ENCODE results near the gene RALGAPA2. TPM values are rescaled to one million over a fixed set of nuclear protein-coding genes. Genes with fewer than 3 reads are reported as not detected.

The RALGAPA2 gene
- total RNA-seq, 1 donor from 2014 or later: 21.0 TPM

DNA sequence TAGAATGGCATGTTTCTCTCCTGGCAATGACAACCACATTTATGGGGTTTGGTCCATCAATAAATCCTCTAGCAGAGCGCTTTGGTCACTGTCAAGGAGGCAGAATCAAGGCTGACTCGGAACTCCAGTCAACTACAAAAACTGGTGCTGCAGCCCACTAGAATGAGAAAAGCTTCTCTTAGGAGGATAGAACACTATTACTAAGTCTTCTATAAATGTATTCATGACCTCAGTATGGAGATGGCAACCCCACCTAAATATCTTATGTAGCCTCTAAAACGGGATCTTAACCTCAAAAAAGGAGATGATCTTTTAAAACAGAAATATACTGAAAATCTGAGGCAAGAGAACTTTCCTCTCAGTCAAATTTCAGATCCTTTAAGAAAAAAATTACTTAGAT is 68.5 kb downstream of the RALGAPA2 start:
- intact Hi-C loops (cut with micrococcal nuclease): no loop called here
- Histone ChIP-seq H3K36me3 (peaks cover 17% of the 10 kb centered on the region), H3K27me3 (ENCODE audit: low read depth) (no peaks in the 10 kb centered on the region), H3K9me3 (replicated peaks) (no peaks in the 10 kb centered on the region), H3K4me3 (no peak overlapping the region), H3K4me1 (peaks cover 8% of the 10 kb centered on the region), H3K27ac (replicated peaks) (no peak overlapping the region)
- no peak for TF ChIP-seq CTCF (IDR thresholded peaks at IDR 0.05; ENCODE audit: borderline replicate concordance)
- no peak for DNase-seq

- no peak for DNase-seq
- no peak for TF ChIP-seq CTCF (IDR thresholded peaks at IDR 0.05; ENCODE audit: borderline replicate concordance)
- Histone ChIP-seq H3K27me3 (ENCODE audit: low read depth) (no peaks in the 10 kb centered on the region), H3K4me1 (peaks cover 8% of the 10 kb centered on the region), H3K36me3 (peaks cover 31% of the 10 kb centered on the region), H3K27ac (replicated peaks) (no peak overlapping the region), H3K4me3 (no peak overlapping the region), H3K9me3 (replicated peaks) (no peaks in the 10 kb centered on the region)
- intact Hi-C loops (cut with micrococcal nuclease): no loop called here
These were observed 70.7 kb downstream of the RALGAPA2 start for GRCh38 chr20:20641783-20642182.

GRCh38 chr20:20638878-20639277 is 73.6 kb downstream of the RALGAPA2 start:
- no peak for DNase-seq
- TF ChIP-seq CTCF (IDR thresholded peaks at IDR 0.05; ENCODE audit: borderline replicate concordance): no peak
- no peak overlapping the region for H3K4me3 ChIP-seq
- H3K36me3 ChIP-seq: peaks cover 50% of the 10 kb centered on the region
- intact Hi-C loops (cut with micrococcal nuclease): no loop called here
- H3K27me3 ChIP-seq (ENCODE audit: low read depth): no peaks in the 10 kb centered on the region
- H3K4me1 ChIP-seq: peaks cover 7% of the 10 kb centered on the region
- H3K9me3 ChIP-seq (replicated peaks): no peaks in the 10 kb centered on the region
- no peak overlapping the region for H3K27ac ChIP-seq (replicated peaks)

- Histone ChIP-seq H3K4me1 (no peaks in the 10 kb centered on the region), H3K9me3 (replicated peaks) (no peaks in the 10 kb centered on the region), H3K4me3 (no peak overlapping the region), H3K27me3 (ENCODE audit: low read depth) (no peaks in the 10 kb centered on the region), H3K36me3 (peaks cover 58% of the 10 kb centered on the region), H3K27ac (replicated peaks) (no peak overlapping the region)
- DNase-seq: no peak
- TF ChIP-seq CTCF (IDR thresholded peaks at IDR 0.05; ENCODE audit: borderline replicate concordance): no peak
- intact Hi-C loops (cut with micrococcal nuclease): no loop called here
These were observed 74.3 kb downstream of the RALGAPA2 start for GRCh38 chr20:20637998-20638725.

GRCh38 chr20:20635006-20635405 is 77.4 kb downstream of the RALGAPA2 start:
- no peak for DNase-seq
- intact Hi-C loops (cut with micrococcal nuclease): no loop called here
- no peak for TF ChIP-seq CTCF (IDR thresholded peaks at IDR 0.05; ENCODE audit: borderline replicate concordance)
- no peaks in the 10 kb centered on the region for H3K9me3 ChIP-seq (replicated peaks)
- H3K4me1 ChIP-seq: no peaks in the 10 kb centered on the region
- no peaks in the 10 kb centered on the region for H3K27me3 ChIP-seq (ENCODE audit: low read depth)
- H3K27ac ChIP-seq (replicated peaks): no peak overlapping the region
- peaks cover 60% of the 10 kb centered on the region for H3K36me3 ChIP-seq
- no peak overlapping the region for H3K4me3 ChIP-seq
